B cell (primary cell): ENCODE results near the gene PTPN11.

ENCODE experiments used
- CTCF ChIP-seq: fragments of 200-600 bp; IDR thresholded peaks from one replicate; pipeline ENCODE4 v1.8.0; 2022; ENCODE audit warnings: antibody characterized with exemption, mild to moderate bottlenecking
- EZH2 ChIP-seq: IDR thresholded peaks from 2 replicates; pipeline ENCODE4 v1.6.1; 2012; ENCODE audit warnings: borderline replicate concordance, low read depth, mild to moderate bottlenecking, moderate library complexity, low read length; ENCODE audit not compliant: insufficient read depth, poor library complexity, severe bottlenecking

GRCh38 chr12:112381406-112381882, 37.3 kb upstream of the PTPN11 start:
- TF ChIP-seq CTCF (no peak), EZH2 (no peak)
